GM19372 (cell line): Measurements from ENCODE around the gene ALOX12B.
"Not testable (repeated sequence)": the region's sequence is repeated elsewhere in the genome, so short reads cannot be mapped to it uniquely, and the experiment has no call there.

Experiments
- ATAC-seq: cut with Tn5 transposase; IDR thresholded peaks from one replicate; pipeline ENCODE4 v1.9.1; 2021; ENCODE audit warnings: mild to moderate bottlenecking, low read depth, moderate library complexity; ENCODE audit not compliant: unreplicated experiment

The ALOX12B gene

DNA sequence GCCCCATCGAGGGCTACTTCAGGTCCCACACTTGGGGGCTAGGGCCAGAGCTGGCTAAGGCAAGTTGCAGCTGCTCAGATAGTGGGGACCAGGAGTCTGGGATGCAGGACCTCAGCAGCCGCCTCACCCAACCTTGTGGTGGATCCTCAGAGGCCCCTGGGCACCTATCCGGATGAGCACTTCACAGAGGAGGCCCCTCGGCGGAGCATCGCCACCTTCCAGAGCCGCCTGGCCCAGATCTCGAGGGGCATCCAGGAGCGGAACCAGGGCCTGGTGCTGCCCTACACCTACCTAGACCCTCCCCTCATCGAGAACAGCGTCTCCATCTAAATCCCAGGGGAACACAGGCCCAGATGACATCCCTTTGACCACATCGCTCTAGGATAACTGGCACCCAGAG is 39.3 kb downstream of the ALOX12B start:
- ATAC-seq = no peak

DNA sequence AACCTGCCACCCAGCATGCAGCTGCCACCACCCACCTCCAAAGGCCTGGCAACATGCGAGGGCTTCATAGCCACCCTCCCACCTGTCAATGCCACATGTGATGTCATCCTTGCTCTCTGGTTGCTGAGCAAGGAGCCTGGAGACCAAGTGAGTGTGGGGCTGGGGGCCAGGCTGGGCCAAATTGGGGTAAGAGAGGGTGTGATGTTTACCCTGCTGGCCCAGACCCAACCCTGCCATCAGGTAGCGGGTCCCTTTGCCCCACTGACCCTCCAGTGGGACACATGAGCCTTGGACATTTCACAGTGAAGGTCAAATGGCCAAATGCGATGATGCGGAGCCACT is 39.8 kb downstream of the ALOX12B start:
- no peak for ATAC-seq

DNA sequence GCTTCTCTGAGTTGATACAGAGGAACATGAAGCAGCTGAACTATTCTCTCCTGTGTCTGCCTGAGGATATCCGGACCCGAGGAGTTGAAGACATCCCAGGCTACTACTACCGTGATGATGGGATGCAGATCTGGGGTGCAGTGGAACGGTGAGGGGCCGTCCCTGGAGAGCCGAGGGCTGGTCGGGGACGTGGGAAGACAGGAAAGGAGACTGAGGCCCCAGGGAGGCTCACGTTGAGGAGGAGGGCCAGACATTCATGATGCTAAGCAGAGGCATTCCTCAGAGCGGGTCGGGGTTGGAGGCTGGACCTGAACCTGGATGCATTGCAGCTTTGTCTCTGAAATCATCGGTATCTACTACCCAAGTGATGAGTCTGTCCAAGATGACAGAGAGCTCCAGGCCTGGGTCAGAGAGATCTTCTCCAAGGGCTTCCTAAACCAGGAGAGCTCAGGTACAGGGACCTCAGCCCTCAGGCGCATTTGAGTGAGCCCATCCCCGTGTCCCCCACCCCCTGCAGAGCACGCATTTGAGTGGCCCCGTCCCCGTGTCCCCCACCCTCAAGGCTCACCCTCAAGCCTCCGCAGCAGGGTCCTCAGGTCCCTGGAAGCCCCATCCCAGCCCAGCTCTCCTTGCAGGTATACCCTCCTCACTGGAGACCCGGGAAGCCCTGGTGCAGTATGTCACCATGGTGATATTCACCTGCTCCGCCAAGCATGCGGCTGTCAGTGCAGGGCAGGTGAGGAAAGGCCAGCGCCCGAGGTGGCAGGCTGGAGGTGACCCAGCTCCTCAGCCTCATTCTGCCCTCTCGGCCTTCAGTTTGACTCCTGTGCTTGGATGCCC is 40.4 kb downstream of the ALOX12B start:
- ATAC-seq = no peak

DNA sequence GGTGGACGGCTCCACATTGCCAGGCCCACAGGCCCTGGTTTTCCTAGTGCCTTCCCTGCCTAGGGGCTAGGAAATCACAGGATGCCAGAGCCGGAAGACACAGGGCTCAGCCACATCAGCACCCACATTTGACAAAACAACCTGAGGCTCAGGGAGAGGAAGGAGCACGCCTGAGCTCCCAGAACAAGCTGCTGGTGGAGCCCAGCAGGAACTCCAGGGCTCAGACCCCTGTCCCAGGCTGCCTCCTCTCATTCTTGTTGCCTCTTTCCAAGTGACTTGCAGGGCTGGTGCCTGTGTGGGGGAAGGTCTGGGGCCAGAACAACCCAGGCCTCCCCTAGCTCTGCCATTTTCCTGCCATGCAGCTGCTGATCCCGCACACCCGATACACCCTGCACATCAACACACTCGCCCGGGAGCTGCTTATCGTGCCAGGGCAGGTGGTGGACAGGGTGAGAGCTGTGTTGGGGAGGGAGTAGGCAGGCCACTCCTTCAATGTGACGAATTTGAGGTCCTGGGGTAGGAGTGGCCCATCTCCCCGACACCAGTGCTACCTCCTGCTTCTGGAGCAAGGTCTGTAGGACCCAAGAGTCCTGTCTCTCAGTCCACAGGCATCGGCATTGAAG is 41.1 kb downstream of the ALOX12B start:
- no peak for ATAC-seq

DNA sequence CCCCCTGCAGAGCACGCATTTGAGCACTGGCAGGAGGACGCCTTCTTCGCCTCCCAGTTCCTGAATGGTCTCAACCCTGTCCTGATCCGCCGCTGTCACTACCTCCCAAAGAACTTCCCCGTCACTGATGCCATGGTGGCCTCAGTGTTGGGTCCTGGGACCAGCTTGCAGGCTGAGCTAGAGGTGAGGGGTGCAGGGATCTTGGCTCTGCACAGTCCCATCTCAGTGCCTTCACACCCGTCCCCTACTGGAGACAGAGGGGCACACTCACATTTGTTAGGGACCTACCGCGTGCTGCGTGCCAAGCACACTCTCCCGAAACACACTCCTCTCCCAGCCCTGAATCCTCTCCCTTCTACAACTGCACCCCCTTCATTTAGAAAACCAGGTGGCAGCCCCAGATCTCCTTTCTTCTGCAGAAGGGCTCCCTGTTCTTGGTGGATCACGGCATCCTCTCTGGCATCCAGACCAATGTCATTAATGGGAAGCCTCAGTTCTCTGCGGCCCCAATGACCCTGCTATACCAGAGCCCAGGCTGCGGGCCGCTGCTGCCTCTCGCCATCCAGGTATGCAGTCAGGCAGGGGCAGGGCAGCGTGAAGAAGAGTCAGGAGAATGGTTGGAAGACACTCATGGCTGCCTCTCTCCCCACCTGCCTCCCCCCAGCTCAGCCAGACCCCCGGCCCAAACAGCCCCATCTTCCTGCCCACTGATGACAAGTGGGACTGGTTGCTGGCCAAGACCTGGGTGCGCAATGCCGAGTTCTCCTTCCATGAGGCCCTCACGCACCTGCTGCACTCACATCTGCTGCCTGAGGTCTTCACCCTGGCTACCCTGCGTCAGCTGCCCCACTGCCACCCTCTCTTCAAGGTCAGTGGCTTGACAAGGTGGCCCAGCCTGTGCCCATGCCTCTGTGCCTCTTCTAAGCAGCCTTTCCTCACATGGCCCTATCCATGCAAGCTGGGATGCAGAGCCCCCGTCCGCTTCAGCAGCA is 42.4 kb downstream of the ALOX12B start:
- no peak for ATAC-seq

DNA sequence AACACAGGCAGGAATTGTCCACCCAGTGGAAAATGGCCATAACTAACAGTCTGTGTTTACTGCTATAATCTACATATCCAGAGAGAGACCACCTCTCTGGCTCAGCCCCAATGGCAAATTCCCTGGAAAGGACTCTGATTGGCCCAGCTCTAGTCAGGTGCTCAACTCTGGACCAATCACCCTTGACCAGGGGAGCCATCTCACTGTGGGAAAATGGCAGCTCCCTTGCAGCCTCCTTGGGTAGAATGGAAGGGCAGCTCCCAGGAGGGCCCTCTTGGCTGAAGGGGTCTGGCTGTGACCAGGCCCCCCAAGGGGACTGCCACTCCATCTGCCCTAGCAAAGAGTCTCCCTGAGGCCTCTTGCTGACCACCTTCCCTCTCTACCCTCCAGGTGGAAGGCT is 45.5 kb downstream of the ALOX12B start:
- no peak for ATAC-seq

DNA sequence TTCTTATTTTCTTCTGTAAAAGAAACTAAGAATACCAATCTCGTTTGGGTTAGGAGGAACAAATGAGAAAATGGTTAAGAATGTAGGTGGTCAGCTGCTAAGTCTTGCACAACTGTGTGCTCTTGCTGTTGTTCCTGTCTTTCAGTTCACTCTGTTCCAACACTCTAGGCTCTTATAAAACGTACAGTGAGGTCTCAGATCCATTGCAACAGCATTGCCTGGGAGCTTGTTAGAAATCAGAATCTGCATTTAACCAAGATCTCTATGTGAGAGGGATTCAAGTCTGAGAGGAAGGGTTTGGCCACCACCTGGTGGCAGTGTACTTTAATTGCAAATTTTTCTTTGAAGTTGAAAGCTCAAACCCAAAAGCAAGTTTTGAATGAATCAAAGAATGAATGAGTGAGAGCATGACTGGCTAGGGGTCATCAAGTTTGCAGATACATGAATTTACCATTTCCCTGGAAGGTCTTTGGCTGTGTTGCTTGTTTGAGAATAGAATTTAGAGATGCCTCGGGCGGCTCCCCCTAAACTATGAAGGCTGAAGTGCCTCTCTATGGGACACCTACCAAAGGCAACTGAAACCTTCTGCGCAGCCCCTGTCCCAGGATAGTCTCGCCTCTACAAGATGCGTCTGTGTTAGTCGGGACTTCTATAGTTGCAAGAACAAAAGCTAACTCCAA is 46.1 kb downstream of the ALOX12B start:
- no peak for ATAC-seq

DNA sequence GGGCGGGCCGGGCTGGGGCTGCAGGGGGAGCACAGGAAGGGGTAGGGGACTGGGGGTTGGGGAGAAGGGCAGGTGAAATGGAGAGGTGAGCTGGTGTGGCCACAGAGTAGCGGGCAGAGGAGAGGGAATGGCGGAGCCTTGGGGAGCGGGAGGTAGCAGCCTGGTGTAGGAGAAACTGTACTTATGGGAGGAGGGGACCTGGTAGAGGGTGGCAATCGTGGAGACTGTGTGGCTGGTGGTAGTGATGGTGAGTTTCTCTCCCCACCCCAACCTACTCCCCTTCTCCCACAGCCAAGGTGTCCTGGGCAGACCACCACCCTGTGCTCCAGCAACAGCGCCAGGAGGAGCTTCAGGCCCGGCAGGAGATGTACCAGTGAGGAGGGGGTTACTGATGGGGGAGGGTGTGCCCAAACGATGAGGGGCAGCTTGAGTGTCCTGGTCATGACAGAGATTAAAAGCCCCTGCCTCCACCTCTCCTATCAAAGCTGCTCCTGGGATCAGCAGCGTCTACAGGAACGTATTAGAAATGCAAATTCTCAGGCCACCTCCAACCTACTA is 47.8 kb downstream of the ALOX12B start:
- no peak for ATAC-seq

DNA sequence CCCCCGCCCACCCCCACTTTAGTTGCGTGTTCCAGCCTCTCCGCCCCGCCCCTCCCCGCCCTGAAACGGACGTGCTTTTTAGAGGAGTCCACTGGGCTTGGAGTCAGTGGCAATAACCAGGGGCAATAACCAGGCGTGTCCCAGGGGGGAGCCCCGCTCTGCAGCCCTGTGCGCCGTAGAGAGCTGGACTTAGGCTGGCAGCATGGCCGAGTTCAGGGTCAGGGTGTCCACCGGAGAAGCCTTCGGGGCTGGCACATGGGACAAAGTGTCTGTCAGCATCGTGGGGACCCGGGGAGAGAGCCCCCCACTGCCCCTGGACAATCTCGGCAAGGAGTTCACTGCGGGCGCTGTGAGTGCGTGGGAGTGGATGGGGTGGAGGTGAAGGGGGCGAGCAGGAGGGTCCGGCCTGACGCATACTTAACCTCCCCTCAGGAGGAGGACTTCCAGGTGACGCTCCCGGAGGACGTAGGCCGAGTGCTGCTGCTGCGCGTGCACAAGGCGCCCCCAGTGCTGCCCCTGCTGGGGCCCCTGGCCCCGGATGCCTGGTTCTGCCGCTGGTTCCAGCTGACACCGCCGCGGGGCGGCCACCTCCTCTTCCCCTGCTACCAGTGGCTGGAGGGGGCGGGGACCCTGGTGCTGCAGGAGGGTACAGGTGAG is 48.4 kb downstream of the ALOX12B start, which contains the start of gene ALOX15B:
TSS of gene ALOX15B (plus strand) at position 106 of the 657 bp plus-strand sequence. CDS start at position 203, 97 bp downstream.
- ATAC-seq = no peak

DNA sequence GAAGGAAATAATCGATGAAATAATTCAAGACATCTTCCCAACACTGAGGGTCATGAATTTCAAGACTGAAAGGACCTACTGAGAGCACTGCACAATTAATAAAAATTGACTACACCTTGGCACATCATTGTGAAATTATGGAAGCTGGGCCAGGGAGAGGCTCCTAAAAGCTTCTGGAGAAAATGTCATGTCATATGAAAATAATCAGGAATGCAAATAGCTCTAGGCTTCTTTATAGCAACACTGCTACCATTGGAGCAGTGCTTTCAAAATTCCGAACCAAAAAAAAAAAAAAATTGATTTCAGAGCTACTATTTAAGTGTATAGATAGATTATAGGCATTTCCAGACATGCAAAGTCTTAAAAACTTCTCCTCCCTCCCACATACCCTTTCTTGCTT is 55.1 kb downstream of the ALOX12B start:
- no peak for ATAC-seq

DNA sequence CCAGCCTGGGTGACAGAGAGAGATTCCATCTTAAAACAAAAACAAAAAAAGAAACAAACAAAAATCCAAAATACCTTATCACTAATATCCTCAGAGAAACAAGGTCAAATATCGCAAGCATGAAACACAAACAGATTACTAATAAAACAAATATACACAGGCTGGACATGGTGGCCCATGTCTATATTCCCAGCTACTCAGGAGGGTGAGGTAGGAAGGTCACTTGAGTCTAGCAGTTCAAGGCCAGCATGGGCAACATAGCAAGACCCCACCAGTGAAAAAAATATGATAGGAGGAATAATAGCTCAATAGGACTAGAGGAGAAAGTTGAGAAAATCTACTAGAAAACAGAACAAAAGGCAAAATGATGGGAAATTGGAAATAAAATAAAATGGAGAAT is 55.6 kb downstream of the ALOX12B start:
- no peak for ATAC-seq

DNA sequence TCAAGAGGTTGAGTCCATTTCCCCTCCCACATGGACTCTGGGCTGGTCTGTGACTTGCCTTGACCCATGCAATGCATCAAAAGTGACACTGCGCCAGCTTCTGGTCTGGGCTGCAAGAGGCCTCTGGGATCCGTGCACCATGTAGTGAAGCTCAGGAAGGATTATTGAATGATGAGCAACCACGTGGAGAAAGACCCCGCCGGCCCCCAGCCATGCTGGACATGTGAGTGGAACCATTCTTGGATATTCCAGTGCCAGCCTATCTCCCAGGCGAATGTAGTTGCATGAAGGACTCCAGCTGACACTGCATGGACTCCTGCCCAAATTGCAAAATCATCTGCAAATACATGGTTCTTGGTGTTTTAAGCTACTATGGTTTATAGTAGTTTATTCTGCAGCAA is 56.3 kb downstream of the ALOX12B start:
- no peak for ATAC-seq

DNA sequence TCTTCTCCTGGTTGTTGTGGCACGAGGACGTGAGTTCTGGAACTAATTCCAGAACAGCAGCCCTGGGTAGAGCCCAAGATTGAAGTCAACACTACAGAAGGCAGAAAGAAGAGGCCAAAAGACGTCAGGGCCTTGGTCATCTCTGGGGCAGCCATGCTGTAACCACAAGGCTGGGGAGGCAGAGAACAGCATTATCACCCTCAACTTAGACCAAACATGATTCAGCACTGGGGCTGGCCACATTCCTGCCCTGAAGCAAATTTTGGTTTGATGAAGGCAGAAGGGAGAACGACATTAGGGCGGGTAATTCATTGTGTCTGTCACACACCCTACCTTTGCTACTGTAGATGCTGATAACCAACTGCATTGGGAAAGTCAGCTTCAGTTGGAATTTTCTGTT is 58.4 kb downstream of the ALOX12B start:
- no peak for ATAC-seq

DNA sequence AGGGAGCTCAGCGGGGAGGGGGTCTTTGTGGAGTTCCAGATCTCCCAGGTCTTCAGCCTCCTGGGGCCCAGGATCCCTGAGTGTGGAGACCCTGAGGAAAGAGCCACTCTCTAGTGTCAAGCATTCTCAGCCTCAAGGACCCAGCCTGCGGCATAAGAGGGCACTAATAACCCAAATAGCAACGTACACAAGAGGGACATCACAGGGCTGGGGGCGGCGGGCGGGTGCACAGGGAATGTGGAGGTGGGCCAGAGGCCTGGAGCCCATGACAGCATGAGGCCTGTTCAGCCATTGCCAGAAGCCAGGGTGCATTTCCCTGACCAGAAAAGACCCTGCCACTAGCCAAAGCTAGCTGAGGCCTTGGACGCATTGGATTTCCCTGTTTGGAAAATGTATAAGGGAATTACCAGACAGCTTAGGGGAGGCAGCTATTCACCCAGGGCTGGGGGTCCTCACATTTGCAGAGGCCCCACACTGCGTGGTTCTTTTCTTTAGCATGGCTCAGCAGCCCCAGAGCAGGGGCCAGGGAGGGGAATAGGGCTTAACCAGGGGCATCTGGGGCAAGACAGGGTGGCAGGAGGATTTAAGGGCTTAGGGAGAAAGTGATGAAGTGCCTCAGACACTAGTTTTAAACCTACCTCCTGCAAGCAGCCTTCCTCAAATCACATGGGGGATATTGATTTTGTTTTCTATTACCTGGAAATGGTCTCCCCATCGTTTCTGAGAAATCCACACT is 62.2 kb downstream of the ALOX12B start:
- no peak for ATAC-seq

DNA sequence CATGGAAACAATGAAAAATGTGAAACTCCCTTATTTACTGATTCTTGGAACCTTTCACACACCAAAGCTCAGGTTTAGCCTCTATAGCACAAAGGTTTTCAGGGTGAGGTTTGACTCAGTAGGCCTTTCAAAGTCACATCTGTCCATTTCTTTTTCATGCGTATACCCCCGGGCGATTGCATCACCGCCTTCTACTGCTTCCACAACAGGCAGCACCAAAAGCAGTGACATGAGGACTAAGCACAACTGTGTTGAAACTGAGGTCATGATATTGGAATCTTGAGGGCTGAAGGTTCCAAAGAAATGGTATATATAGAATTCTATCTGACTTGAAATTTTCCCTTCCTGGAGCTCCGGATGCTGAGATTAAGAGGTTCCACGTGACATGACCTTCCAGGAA is 63.4 kb downstream of the ALOX12B start:
- not testable (repeated sequence) for ATAC-seq
